ENCODE data around the gene SCFD2.

DNA sequence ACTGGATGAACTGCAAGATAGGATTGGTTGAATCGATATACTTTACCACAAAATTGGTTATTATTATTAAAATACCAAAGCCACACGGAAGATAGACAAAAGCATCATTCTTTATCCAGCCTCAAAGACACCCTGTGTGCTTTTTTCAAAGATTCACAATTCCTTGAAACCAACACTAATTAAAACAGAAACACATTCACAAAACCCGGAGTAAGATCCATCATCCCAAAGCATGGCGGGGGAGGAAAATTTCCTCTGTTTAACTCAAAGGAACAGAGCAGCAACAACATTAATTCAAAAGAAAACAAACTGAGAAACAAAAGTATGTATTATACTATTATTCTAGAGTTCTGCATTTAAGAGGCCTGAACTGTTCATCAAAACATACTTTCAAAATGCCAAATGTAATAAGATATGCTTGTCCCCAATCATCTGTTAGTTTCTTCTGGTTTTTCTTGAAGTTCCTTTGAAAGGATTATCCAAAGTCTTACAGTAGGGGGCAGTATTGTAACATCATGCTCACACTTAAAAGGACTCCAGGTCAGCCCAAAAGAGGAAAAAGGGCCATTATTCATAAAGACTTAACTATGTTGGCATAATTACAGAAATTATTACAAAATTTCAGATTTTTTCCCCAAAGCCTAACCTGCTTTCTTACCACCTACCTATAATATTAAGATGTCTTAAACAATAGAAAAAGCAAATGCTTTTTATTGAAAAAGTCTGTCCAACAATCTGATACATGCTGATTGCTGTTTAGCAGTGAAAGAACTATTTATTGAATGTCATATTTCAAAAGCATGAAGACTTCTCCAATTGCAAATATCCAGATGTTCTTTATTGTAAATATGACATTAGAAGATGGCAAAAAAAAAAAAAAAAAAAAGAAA is 168.7 kb downstream of the SCFD2 start:
- TF ChIP-seq, protein P1, sequence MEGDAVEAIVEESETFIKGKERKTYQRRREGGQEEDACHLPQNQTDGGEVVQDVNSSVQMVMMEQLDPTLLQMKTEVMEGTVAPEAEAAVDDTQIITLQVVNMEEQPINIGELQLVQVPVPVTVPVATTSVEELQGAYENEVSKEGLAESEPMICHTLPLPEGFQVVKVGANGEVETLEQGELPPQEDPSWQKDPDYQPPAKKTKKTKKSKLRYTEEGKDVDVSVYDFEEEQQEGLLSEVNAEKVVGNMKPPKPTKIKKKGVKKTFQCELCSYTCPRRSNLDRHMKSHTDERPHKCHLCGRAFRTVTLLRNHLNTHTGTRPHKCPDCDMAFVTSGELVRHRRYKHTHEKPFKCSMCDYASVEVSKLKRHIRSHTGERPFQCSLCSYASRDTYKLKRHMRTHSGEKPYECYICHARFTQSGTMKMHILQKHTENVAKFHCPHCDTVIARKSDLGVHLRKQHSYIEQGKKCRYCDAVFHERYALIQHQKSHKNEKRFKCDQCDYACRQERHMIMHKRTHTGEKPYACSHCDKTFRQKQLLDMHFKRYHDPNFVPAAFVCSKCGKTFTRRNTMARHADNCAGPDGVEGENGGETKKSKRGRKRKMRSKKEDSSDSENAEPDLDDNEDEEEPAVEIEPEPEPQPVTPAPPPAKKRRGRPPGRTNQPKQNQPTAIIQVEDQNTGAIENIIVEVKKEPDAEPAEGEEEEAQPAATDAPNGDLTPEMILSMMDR (conservative IDR thresholded peaks at IDR 0.05 in 1 of 2, IDR thresholded peaks at IDR 0.05 in 1 of 2; ENCODE audit: extremely low read depth in 1 of 2, insufficient read depth in 1 of 2, low read depth in 1 of 2, low read length in 2 of 2) = peak; percentile 48 to 75
- no peak for TF ChIP-seq EZH2 (IDR thresholded peaks at IDR 0.05; ENCODE audit: borderline replicate concordance, low read length)
